Adrenal gland (tissue), 12 donors: ENCODE results near the gene PCGF1. TPM values are rescaled to one million over a fixed set of nuclear protein-coding genes. Genes with fewer than 3 reads are reported as not detected.

Source experiments
- DNase-seq, 7 donors: peaks; one replicate each; pipeline ENCODE4 v3.0.0-alpha.2; 2019 to 2020
- H3K27ac ChIP-seq, 5 donors: fragments of 200-600 bp; sonication (generic) in 4 of 5; 1 replicate in 3 of 5; 2 replicates in 2 of 5; pipeline versions ENCODE4 v1.5.1 to v1.8.0; 2016 to 2020; ENCODE audit warnings: mild to moderate bottlenecking in 1 of 5
- H3K27me3 ChIP-seq: fragments of 200-600 bp; 2 replicates; pipeline ENCODE4 v1.8.0; 2021
- H3K36me3 ChIP-seq, 2 donors: fragments of 200-600 bp; replicated peaks in 1 of 2; 1 replicate in 1 of 2; 2 replicates in 1 of 2; pipeline versions ENCODE4 v1.5.1 to v1.8.0; 2018 to 2022
- H3K4me1 ChIP-seq, 2 donors: fragments of 200-600 bp; replicated peaks in 1 of 2; 1 replicate in 1 of 2; 2 replicates in 1 of 2; pipeline versions ENCODE4 v1.5.1 to v1.8.0; 2018 to 2021
- H3K4me3 ChIP-seq, 4 donors: fragments of 200-600 bp; sonication (generic) in 3 of 4; one replicate each; pipeline ENCODE4 v1.5.1; 2016 to 2018
- H3K9me3 ChIP-seq, 3 donors: fragments of 200-600 bp; sonication (generic) in 1 of 3; replicated peaks in 1 of 3; 1 replicate in 2 of 3; 2 replicates in 1 of 3; pipeline versions ENCODE4 v1.5.1 to v1.8.0; 2016 to 2021
- CTCF ChIP-seq, 6 experiments: fragments of 450-650 bp in 4 of 6; fragments of 200-600 bp in 2 of 6; sonication (generic) in 1 of 6; IDR thresholded peaks; 1 replicate in 5 of 6; 2 replicates in 1 of 6; pipeline versions ENCODE4 v1.5.1 to v1.8.0; 2016 to 2021; ENCODE audit warnings: antibody characterized with exemption in 6 of 6, mild to moderate bottlenecking in 2 of 6, moderate library complexity in 1 of 6
- POLR2A ChIP-seq, 2 donors: fragments of 450-650 bp; IDR thresholded peaks; one replicate each; pipeline ENCODE4 v1.6.1; 2017; ENCODE audit warnings: antibody characterized with exemption in 2 of 2, mild to moderate bottlenecking in 2 of 2, moderate library complexity in 1 of 2
- WGBS, 4 donors: extraction: QIAGEN DNeasy Blood & Tissue Kit in 2 of 4; methylation state at CpG; one replicate each; pipeline versions ENCODE4 v1.1.5 to v1.1.7; 2013 to 2017; 5-methylcytosine and 5-hydroxymethylcytosine counted together
- intact Hi-C, 2 donors: fragments of 100-400 bp; cut with DNase I; formaldehyde crosslinking; loops; one replicate each; pipeline versions ENCODE4 v1.14.1 to v1.15.0; 2022 to 2023
- polyA plus RNA-seq, 3 donors: library from polyadenylated mRNA; stranded (reverse); fragments of 200-250 nt in 2 of 3; fragments of 350-450 nt in 1 of 3; fragmentation: Illumina TruSeq in 1 of 3; extraction: RNeasy Lipid Tissue Mini Kit (QIAGEN cat#74804) in 1 of 3; gene quantifications; one replicate each; pipeline ENCODE4 v1.2.3, GENCODE V29; 2013 to 2014
- total RNA-seq, 9 donors: library from RNA; depleted of rRNA in 4 of 9; stranded (reverse); fragments of >200 nt in 4 of 9; fragments of 120-200 nt in 1 of 9; fragmentation: NEBNext Ultra II Directional in 1 of 9; extraction: Animal tissue kit (Norgen Biotek cat#: 25700) in 1 of 9; gene quantifications; one replicate each; pipeline versions ENCODE4 v1.1.0 to v1.2.4, GENCODE V29; 2013 to 2023
- donor health status: healthy with polysubstance abuse.
- donor health status: Bipolar disorder and iron deficiency.
- donor health status: DM: yes; HTN: yes; CAD: no.
- donor health status: DM: no; HTN: no; CAD: no.
- donor health status: DM: no; HTN: no; CAD: no.
- donor health status: DM: yes; HTN: yes; CAD: no.

Gene PCGF1
- total and polyA plus RNA-seq, 12 donors, result 15.4 to 38.9 (median 24.1) TPM

GRCh38 chr2:74536166-74536950 lies 28.9 kb upstream of the PCGF1 start:
- Histone ChIP-seq H3K27ac (no peak overlapping the region), H3K27me3 (no peaks in the 10 kb centered on the region), H3K4me3 (no peak overlapping the region), H3K9me3 (no peaks in the 10 kb centered on the region), H3K4me1 (no peaks in the 10 kb centered on the region), H3K36me3 (peaks cover 0 to 13% of the 10 kb centered on the region in 2 donors)
- TF ChIP-seq POLR2A (IDR thresholded peaks at IDR 0.05) (no peak), CTCF (IDR thresholded peaks at IDR 0.05) (no peak)
- no peak for DNase-seq
- WGBS, 4 donors, result 84 to 89% (median 86%) methylated on average over 15 to 23 of the region's 23 CpGs
- intact Hi-C loops, result no loop called here

- H3K4me1 ChIP-seq, result peaks cover 0 to 7% of the 10 kb centered on the region in 2 donors
- H3K27ac ChIP-seq, result no peak overlapping the region
- no peak overlapping the region for H3K4me3 ChIP-seq
- no peaks in the 10 kb centered on the region for H3K9me3 ChIP-seq
- no peaks in the 10 kb centered on the region for H3K27me3 ChIP-seq
- TF ChIP-seq CTCF (IDR thresholded peaks at IDR 0.05) (no peak), POLR2A (IDR thresholded peaks at IDR 0.05) (no peak)
- DNase-seq, result no peak
- WGBS, 4 donors, result 85 to 97% (median 89%) methylated on average over 6 to 10 of the region's 10 CpGs
- H3K36me3 ChIP-seq, result peaks cover 0 to 13% of the 10 kb centered on the region in 2 donors
- intact Hi-C loops, result no loop called here
These were observed 28.0 kb upstream of the PCGF1 start for GRCh38 chr2:74535440-74535965.

- DNase-seq, result no peak
- Histone ChIP-seq H3K27me3 (no peaks in the 10 kb centered on the region), H3K4me3 (no peak overlapping the region), H3K9me3 (no peaks in the 10 kb centered on the region), H3K27ac (no peak overlapping the region), H3K36me3 (peaks cover 0 to 13% of the 10 kb centered on the region in 2 donors), H3K4me1 (peaks cover 0 to 7% of the 10 kb centered on the region in 2 donors)
- WGBS, 4 donors, result 83 to 97% (median 85%) methylated on average over 4 to 12 of the region's 12 CpGs
- TF ChIP-seq CTCF (IDR thresholded peaks at IDR 0.05), result no peak
- TF ChIP-seq POLR2A (IDR thresholded peaks at IDR 0.05), result no peak
- intact Hi-C loops, result no loop called here
These were observed 26.9 kb upstream of the PCGF1 start for GRCh38 chr2:74534411-74534810.

GRCh38 chr2:74533464-74533863 lies 26.0 kb upstream of the PCGF1 start:
- intact Hi-C loops, result no loop called here
- DNase-seq, result no peak
- WGBS, 4 donors, result 81 to 91% (median 83%) methylated on average over 3 to 4 of the region's 4 CpGs
- Histone ChIP-seq H3K27ac (no peak overlapping the region), H3K9me3 (no peaks in the 10 kb centered on the region), H3K27me3 (no peaks in the 10 kb centered on the region), H3K4me1 (peaks cover 6 to 12% of the 10 kb centered on the region in 2 donors), H3K36me3 (peaks cover 0 to 13% of the 10 kb centered on the region in 2 donors), H3K4me3 (no peak overlapping the region)
- TF ChIP-seq CTCF (IDR thresholded peaks at IDR 0.05), result no peak
- no peak for TF ChIP-seq POLR2A (IDR thresholded peaks at IDR 0.05)
